ENCODE data around the gene OPA1.

DNA sequence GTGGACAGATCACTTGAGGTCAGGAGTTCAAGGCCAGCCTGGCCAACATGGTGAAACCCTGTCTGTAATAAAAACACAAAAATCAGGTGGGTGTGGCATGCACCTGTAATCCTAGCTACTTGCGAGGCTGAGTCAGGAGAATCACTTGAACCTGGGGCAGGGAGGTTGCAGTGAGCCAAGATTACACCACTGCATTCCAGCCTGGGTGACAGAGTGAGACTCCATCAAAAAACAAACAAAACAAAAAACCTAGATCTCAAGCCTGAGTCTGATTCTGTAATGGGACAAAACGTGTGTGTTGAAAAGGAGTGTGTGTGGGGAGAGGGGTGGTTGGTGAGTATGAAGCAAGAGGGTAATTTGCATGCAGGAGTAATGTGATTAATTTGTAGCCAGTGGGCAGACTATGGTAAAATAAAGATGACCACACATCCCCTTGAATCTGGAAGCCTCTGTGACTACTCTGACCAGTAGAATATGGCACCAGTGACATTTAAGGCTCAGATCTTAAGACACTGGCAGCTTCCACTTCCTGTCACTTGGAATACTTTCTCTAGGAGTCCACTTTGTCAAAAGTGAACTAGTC, 18.4 kb upstream of the OPA1 start:
- TF ChIP-seq POLR2A (IDR thresholded peaks at IDR 0.05): no peak
- TF ChIP-seq, protein P1, sequence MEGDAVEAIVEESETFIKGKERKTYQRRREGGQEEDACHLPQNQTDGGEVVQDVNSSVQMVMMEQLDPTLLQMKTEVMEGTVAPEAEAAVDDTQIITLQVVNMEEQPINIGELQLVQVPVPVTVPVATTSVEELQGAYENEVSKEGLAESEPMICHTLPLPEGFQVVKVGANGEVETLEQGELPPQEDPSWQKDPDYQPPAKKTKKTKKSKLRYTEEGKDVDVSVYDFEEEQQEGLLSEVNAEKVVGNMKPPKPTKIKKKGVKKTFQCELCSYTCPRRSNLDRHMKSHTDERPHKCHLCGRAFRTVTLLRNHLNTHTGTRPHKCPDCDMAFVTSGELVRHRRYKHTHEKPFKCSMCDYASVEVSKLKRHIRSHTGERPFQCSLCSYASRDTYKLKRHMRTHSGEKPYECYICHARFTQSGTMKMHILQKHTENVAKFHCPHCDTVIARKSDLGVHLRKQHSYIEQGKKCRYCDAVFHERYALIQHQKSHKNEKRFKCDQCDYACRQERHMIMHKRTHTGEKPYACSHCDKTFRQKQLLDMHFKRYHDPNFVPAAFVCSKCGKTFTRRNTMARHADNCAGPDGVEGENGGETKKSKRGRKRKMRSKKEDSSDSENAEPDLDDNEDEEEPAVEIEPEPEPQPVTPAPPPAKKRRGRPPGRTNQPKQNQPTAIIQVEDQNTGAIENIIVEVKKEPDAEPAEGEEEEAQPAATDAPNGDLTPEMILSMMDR (IDR thresholded peaks at IDR 0.05): no peak

Measured in uterus (tissue), 2 donors.